SK-N-SH (cell line): ENCODE measurements around the gene NFATC4.

Experiments
- CTCF ChIP-seq: fragments of 200-600 bp; sonication (generic); IDR thresholded peaks from 2 replicates; pipeline ENCODE4 v1.6.1; 2017; ENCODE audit warnings: antibody characterized with exemption, mild to moderate bottlenecking, moderate library complexity
- FOXM1 ChIP-seq: IDR thresholded peaks from 2 replicates; pipeline ENCODE4 v1.4.0; 2012; ENCODE audit warnings: low read depth, mild to moderate bottlenecking
- MXI1 ChIP-seq: IDR thresholded peaks from 2 replicates; pipeline ENCODE4 v1.6.1; 2012; ENCODE audit warnings: mild to moderate bottlenecking, low read depth, low read length, improper control_type of control experiment
- TEAD4 ChIP-seq: IDR thresholded peaks from 2 replicates; pipeline ENCODE4 v1.4.0; 2012; ENCODE audit warnings: mild to moderate bottlenecking, borderline replicate concordance; ENCODE audit not compliant: insufficient read depth

GRCh38 chr14:24327303-24327702 lies 40.7 kb upstream of the NFATC4 start:
- no peak for TF ChIP-seq FOXM1
- no peak for TF ChIP-seq CTCF
- TF ChIP-seq TEAD4 = no peak
- TF ChIP-seq MXI1 = no peak
